GM12891 (cell line): Measurements from ENCODE around the gene CD300LG.

Experiments used
- POLR2A ChIP-seq: IDR thresholded peaks from 2 replicates; pipeline ENCODE4 v1.6.1; 2011; ENCODE audit warnings: low read depth, low read length, control low read depth
- POLR2AphosphoS5 ChIP-seq: IDR thresholded peaks from 2 replicates; pipeline ENCODE4 v1.6.1; 2011; ENCODE audit warnings: low read depth, low read length, control low read depth
- POU2F2 ChIP-seq: IDR thresholded peaks from 2 replicates; pipeline ENCODE4 v1.6.1; 2011; ENCODE audit warnings: low read depth, mild to moderate bottlenecking, control low read depth, low read length, moderate library complexity
- SPI1 ChIP-seq: IDR thresholded peaks from 2 replicates; pipeline ENCODE4 v1.6.1; 2011; ENCODE audit warnings: low read depth, low read length, control low read depth
- TAF1 ChIP-seq: IDR thresholded peaks from 2 replicates; pipeline ENCODE4 v1.6.1; 2011; ENCODE audit warnings: low read depth, low read length, control low read depth

DNA sequence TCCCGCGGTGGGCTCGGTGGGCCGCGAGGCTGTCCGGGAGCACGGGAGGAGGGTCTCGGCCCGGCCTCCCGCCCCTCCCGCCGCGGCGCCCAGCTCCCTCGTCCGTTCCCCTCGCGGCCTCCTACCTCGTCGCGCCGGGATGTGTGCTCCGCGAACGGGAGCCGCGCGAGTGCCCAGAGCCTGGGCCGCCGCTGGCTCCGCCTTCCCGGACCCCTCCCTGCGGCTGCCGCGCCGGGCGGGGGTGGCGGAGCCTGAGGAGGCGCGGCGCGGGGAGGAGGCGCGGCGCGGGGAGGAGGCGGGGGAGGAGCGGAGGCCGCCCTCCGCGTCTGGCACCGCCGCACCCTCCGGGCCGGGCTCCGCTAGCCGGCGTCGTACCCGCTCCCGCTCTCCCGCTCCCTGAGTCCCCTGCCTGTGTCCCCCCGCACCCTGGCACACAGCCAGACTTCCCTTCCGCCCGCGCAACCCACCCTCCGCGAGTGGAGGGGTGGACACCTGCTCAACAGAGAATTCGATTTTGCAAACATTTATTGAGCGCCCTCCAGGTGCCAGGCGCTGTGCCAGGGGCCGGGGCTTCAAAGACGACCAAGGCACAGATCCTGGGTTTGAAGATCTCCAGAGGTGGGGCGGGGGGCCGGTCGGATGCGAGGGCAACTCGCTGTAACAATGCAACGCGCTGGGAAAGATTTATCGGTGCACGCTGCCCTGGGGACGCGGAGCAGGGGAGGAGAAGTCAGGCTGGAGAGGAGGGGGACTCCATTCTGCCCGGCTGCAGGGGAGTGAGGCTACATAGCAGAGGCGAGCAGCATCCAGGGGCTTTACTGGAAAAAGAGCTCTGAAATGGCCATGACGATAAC is 13.8 kb upstream of the CD300LG start, which contains the start of gene MPP3:
- TF ChIP-seq POLR2A (no peak), POLR2AphosphoS5 (no peak), TAF1 (no peak), SPI1 (no peak), POU2F2 (no peak)
